K562 (cell line): ENCODE results near the gene RCL1. TPM values are rescaled to one million over a fixed set of nuclear protein-coding genes. Genes with fewer than 3 reads are reported as not detected.

Experiments
- BMI1 ChIP-seq: fragments of 150-350 bp; IDR thresholded peaks from 2 replicates; pipeline ENCODE4 v1.6.1; 2014; ENCODE audit warnings: low read length
- JUND ChIP-seq, 2 experiments: IDR thresholded peaks; 2 replicates in 1 of 2; 3 replicates in 1 of 2; pipeline ENCODE4 v1.6.1; 2011; ENCODE audit warnings: borderline replicate concordance in 2 of 2, low read depth in 2 of 2, low read length in 2 of 2, improper control_type of control experiment in 1 of 2, missing biosample characterization in 1 of 2, missing genetic modification characterization in 1 of 2, missing genetic modification reagents in 1 of 2
- NCOR1 ChIP-seq: fragments of 450-650 bp; IDR thresholded peaks from 2 replicates; pipeline ENCODE4 v1.6.1; 2016; ENCODE audit warnings: mild to moderate bottlenecking, moderate library complexity
- NFIX ChIP-seq: fragments of 250-450 bp; sonication (Bioruptor Pico); IDR thresholded peaks from 2 replicates; pipeline ENCODE4 v1.4.0; 2020; ENCODE audit warnings: low read depth, mild to moderate bottlenecking, moderate library complexity
- POU5F1 ChIP-seq: fragments of 150-350 bp; IDR thresholded peaks from 2 replicates; pipeline ENCODE4 v1.6.1; 2014; ENCODE audit warnings: borderline replicate concordance, low read length, low read depth, mild to moderate bottlenecking; ENCODE audit not compliant: partially characterized antibody
- PTTG1 ChIP-seq: fragments of 450-650 bp; IDR thresholded peaks from 2 replicates; pipeline ENCODE4 v1.6.1; 2016; ENCODE audit warnings: low read depth, mild to moderate bottlenecking, missing genetic modification characterization, missing compliant biosample characterization
- RAD21 ChIP-seq, 2 experiments: fragments of 250-450 bp in 1 of 2; fragments of 450-650 bp in 1 of 2; sonication (Bioruptor Pico) in 1 of 2; formaldehyde crosslinking in 1 of 2; IDR thresholded peaks in 1 of 2; conservative IDR thresholded peaks in 1 of 2; 2 replicates each; pipeline versions ENCODE4 v1.4.0 to v1.8.0; 2020 to 2022; ENCODE audit warnings: mild to moderate bottlenecking in 2 of 2, moderate library complexity in 1 of 2
- RAD51 ChIP-seq: fragments of 450-650 bp; IDR thresholded peaks from 2 replicates; pipeline ENCODE4 v1.7.1; 2016; ENCODE audit warnings: low read depth, mild to moderate bottlenecking, borderline replicate concordance
- SAFB ChIP-seq: fragments of 200-400 bp; formaldehyde crosslinking; IDR thresholded peaks from 2 replicates; pipeline ENCODE4 v1.6.1; 2017; ENCODE audit warnings: low read depth, low read length, borderline replicate concordance
- SAP30 ChIP-seq: fragments of 200-600 bp; sonication (generic); IDR thresholded peaks from 2 replicates; pipeline ENCODE4 v1.6.1; 2012; ENCODE audit warnings: borderline replicate concordance, low read depth, mild to moderate bottlenecking, moderate library complexity, low read length, control low read depth, inconsistent platforms; ENCODE audit not compliant: insufficient read depth, poor library complexity, severe bottlenecking
- SMARCC2 ChIP-seq: fragments of 450-650 bp; IDR thresholded peaks from 2 replicates; pipeline ENCODE4 v1.6.1; 2017; ENCODE audit warnings: antibody characterized with exemption, moderate library complexity, mild to moderate bottlenecking, low read depth
- TCF7L2 ChIP-seq: fragments of 150-350 bp; IDR thresholded peaks from 2 replicates; pipeline ENCODE4 v1.6.1; 2016; ENCODE audit warnings: low read depth, mild to moderate bottlenecking, low read length, moderate library complexity
- polyA plus RNA-seq, 8 experiments: library from polyadenylated mRNA; depleted of rRNA in 4 of 8; stranded (reverse) in 5 of 8; unstranded in 3 of 8; fragments of >200 nt; fragmentation: Nextera tagmentation in 2 of 8; fragmentation: Illumina TruSeq in 1 of 8; extraction: Ambion mirVana in 2 of 8; extraction: Trizol in 1 of 8; gene quantifications; 2 replicates each; pipeline versions ENCODE4 v1.2.1 to v1.2.3, GENCODE V29; 2011 to 2014; ENCODE audit warnings: inconsistent platforms in 1 of 8, missing spikeins in 1 of 8
- total RNA-seq, 7 experiments: library from RNA; depleted of rRNA in 6 of 7; stranded (reverse); fragments of >200 nt in 6 of 7; fragmentation: Illumina TruSeq in 2 of 7; extraction: Trizol in 2 of 7; gene quantifications; 2 replicates each; pipeline versions ENCODE4 v1.2.1 to v1.2.3, GENCODE V29; 2011 to 2021; ENCODE audit warnings: low replicate concordance in 1 of 7
- TF ChIP-seq, protein P1 (sequence below): fragments of 250-450 bp; sonication (Bioruptor Pico); IDR thresholded peaks from 2 replicates; pipeline ENCODE4 v1.4.0; 2020
- TF ChIP-seq, protein P2 (sequence below), 2 experiments: fragments of 450-650 bp; formaldehyde crosslinking in 1 of 2; IDR thresholded peaks; 2 replicates each; pipeline versions ENCODE4 v1.4.0 to v1.6.1; 2014 to 2020; ENCODE audit warnings: mild to moderate bottlenecking in 2 of 2, borderline replicate concordance in 1 of 2, low read depth in 1 of 2
- TF ChIP-seq, protein P3 (sequence below): sonication (generic); formaldehyde crosslinking; IDR thresholded peaks from 2 replicates; pipeline ENCODE4 v1.8.1; 2022; ENCODE audit warnings: missing genetic modification reagents

RCL1 gene
- total and polyA plus RNA-seq, 9 of the 15 experiments (the other 6 are each of a cell fraction or from before 2014, with no cell fraction given), result 24.0 to 67.7 (median 38.6) TPM

DNA sequence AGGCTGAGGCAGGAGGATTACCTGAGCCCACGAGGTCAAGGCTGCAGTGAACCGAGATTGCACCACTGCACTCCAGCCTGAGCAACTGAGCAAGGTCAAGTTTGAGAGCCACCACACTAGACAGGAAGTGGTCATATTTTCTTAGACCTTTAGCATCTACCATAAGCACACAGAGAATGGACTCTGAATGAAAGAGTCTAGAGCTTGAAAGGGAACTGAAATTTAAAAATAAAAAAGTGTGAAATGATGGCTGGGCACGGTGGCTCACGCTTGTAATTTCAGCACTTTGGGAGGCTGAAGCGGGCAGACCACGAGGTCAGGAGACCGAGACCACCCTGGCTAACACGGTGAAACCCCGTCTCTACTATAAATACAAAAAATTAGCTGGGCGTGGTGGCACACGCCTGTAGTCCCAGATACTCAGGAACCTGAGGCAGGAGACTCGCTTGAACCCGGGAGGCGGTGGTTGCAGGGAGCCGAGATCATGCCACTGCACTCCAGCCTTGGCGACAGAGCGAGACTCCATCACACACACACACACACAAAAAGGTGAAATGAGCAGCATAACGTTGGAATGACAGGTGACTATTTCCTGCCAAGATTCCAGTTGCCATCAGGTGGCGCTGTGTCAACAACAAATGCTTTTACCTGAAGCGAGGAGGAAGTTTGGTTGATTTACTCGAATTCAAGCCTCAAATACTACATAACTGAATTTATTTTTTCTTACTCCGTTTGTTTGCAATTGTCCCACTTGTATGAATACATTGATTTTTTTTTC lies 30.4 kb upstream of the RCL1 start (continued):
- TF ChIP-seq TCF7L2 (no peak), SMARCC2 (no peak), RAD51 (no peak), POU5F1 (no peak), RAD21 (CRISPR knock-in tag; conservative IDR thresholded peaks at IDR 0.05 in 1 of 2, IDR thresholded peaks at IDR 0.05 in 1 of 2) (peak; percentile 82 to 92), NCOR1 (no peak), SAP30 (no peak), NFIX (CRISPR knock-in tag) (no peak), BMI1 (no peak), SAFB (no peak), PTTG1 (tag) (no peak), JUND (IDR thresholded peaks at IDR 0.05; ENCODE audit: borderline replicate concordance, low read depth, low read length) (no peak), JUND (tag; IDR thresholded peaks at IDR 0.05; ENCODE audit: borderline replicate concordance, low read depth, low read length) (peak; percentile 26; the same call in 1 of the 3 replicates)
- TF ChIP-seq, protein P1, sequence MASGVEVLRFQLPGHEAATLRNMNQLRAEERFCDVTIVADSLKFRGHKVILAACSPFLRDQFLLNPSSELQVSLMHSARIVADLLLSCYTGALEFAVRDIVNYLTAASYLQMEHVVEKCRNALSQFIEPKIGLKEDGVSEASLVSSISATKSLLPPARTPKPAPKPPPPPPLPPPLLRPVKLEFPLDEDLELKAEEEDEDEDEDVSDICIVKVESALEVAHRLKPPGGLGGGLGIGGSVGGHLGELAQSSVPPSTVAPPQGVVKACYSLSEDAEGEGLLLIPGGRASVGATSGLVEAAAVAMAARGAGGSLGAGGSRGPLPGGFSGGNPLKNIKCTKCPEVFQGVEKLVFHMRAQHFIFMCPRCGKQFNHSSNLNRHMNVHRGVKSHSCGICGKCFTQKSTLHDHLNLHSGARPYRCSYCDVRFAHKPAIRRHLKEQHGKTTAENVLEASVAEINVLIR (CRISPR knock-in tag), result no peak
- TF ChIP-seq, protein P2, sequence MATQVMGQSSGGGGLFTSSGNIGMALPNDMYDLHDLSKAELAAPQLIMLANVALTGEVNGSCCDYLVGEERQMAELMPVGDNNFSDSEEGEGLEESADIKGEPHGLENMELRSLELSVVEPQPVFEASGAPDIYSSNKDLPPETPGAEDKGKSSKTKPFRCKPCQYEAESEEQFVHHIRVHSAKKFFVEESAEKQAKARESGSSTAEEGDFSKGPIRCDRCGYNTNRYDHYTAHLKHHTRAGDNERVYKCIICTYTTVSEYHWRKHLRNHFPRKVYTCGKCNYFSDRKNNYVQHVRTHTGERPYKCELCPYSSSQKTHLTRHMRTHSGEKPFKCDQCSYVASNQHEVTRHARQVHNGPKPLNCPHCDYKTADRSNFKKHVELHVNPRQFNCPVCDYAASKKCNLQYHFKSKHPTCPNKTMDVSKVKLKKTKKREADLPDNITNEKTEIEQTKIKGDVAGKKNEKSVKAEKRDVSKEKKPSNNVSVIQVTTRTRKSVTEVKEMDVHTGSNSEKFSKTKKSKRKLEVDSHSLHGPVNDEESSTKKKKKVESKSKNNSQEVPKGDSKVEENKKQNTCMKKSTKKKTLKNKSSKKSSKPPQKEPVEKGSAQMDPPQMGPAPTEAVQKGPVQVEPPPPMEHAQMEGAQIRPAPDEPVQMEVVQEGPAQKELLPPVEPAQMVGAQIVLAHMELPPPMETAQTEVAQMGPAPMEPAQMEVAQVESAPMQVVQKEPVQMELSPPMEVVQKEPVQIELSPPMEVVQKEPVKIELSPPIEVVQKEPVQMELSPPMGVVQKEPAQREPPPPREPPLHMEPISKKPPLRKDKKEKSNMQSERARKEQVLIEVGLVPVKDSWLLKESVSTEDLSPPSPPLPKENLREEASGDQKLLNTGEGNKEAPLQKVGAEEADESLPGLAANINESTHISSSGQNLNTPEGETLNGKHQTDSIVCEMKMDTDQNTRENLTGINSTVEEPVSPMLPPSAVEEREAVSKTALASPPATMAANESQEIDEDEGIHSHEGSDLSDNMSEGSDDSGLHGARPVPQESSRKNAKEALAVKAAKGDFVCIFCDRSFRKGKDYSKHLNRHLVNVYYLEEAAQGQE (IDR thresholded peaks at IDR 0.05; ENCODE audit: borderline replicate concordance), result peak; percentile 85
- TF ChIP-seq, protein P2 (CRISPR knock-in tag; IDR thresholded peaks at IDR 0.05; ENCODE audit: low read depth), result no peak
- TF ChIP-seq, protein P3, sequence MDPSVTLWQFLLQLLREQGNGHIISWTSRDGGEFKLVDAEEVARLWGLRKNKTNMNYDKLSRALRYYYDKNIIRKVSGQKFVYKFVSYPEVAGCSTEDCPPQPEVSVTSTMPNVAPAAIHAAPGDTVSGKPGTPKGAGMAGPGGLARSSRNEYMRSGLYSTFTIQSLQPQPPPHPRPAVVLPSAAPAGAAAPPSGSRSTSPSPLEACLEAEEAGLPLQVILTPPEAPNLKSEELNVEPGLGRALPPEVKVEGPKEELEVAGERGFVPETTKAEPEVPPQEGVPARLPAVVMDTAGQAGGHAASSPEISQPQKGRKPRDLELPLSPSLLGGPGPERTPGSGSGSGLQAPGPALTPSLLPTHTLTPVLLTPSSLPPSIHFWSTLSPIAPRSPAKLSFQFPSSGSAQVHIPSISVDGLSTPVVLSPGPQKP (CRISPR knock-in tag), result no peak
